Stimulated activated CD8-positive, alpha-beta memory T cell treated with anti-CD3 and anti-CD28 coated beads, Interleukin-7, amount 100 ng/mL, for 1 hour (primary cell): Measurements from ENCODE around the gene EBLN1.
"Not testable (repeated sequence)": the region's sequence is repeated elsewhere in the genome, so short reads cannot be mapped to it uniquely, and the experiment has no call there.

Experiments used
- DNase-seq, 2 donors: peaks; one replicate each; pipeline ENCODE4 v3.0.0-alpha.2; 2020; ENCODE audit warnings: low read depth in 2 of 2

The EBLN1 gene

DNA sequence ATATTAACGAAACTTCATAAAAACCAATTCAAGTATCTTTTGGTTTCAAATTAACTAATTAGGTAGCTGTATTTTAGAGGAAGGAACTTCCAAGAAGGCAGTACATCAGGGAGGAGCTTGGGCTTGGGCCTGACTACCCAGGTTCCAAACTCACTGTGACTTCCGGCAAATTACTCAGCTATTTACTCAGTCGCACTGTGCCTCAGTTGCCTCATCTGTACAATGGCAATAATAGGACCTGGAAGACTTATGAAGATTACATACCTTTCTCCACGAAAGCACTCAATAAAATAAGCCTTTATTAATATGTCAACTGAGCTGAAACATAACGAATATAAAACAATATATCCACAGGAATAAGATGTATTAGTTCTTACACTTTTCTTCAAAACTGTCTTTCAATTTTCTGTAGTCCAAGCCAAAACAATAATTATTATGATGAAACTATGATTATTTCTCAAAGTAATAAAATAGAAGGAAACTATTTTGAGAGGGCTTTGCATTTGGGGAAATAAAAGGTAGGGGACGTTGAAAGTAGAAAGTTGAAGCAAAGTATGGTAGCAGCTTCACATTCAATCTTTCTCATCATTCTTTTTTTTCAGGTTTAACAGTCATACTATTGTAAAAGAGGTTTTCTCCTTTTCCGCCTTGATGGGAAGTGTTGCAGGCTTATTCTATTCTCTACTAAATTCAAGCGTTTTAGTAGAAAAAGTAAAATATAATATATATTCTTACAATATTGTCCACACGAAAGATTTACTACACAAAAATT lies 10.5 kb upstream of the EBLN1 start:
- DNase-seq: no peak

DNA sequence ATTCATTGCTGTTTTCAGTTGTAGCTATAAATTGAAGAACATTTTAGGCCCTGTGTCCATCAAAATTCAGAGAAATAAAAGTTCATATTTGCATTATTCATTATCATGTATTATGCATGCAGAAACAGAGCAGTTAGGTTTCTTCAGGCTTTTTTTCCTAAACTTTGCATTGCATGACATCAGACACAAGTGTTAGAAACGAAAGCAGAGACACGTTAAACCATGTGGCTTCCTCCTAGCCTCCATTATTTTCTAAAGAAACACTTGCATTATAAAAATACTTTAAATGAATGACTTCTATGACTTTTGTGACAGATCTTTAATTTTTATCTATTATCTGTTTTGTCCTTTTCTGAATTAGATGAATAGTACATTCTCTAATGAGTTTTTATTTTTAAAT lies 8.8 kb upstream of the EBLN1 start:
- DNase-seq: no peak

DNA sequence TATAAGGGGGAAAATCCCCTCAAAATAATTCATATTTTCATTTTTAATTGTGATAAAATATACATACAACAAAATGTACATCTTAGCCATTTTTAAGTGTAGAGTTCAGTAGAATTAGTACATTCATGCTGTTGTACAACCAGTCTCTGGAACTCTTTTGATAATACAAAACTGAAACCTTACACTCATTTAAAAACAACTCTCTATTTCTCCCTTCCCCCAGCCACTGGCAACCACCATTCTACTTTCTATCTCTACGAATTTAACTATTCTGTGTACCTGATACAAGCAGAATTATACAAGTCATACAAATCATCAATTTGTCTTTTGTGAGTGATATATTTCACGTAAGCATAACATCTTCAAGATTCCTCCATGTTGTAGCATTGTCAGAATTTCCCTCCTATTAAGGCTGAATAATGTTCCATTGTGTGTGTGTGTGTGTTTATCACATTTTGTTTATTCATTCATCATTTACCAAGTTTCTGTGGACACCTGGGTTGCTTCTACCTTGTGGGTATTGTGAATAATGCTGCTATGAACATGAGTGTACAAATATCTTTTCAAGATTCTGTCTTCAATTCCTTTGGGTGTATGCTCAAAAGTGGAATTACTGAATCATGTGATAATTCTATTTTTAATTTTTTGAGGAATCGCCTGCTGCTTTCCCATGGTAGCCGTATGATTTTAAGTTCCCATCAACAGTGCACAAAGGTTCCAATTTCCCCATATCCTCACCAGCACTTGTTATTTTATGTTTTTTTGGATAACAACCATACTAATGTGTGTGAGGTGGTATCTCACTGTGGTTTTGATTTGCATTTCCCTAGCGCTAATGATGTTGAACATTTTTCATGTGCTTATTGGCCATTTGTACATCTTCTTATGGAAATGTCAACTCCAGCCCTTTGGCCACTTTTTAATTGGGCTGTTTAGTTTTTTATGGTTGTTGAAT lies 4.7 kb upstream of the EBLN1 start:
- DNase-seq: no peak

DNA sequence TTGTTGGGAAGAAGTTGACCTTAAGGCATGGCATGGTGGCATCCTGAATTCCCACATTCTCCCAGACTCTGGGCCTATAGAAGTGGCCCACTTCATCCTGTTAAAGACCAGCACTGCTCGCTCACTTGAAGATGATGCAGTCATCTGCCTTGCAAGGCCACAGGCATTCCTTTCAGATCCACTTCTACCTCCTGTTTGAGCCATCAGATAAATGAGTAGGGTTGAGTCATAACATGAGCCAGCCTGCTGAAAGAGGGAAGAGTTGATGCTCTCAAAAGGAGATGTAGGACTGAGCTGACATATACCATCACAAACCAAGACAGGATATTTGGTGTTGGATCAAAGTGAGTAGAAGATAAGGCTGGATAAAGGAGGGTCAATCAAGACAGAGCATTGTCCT lies 1.5 kb upstream of the EBLN1 start:
- no peak for DNase-seq

DNA sequence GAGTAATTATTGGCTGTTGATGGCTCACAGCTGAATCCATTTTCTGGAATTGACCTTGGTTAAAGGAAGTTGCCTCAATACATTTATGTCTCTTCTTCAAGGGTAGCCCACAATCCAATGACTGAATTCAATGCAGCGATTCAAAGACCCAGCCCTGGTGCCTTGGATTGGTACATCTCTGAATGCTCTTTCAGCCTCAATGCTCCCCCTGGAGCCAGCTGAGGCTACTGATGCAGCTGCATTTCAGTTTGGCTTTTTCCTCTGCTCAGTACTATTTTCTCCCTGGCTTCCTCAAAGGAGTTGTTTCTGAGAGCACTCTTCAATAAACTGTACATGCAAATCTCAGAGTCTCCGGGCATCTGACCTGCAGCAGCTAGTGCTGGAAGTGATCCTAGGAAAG lies 633 bp upstream of the EBLN1 start:
- no peak for DNase-seq

DNA sequence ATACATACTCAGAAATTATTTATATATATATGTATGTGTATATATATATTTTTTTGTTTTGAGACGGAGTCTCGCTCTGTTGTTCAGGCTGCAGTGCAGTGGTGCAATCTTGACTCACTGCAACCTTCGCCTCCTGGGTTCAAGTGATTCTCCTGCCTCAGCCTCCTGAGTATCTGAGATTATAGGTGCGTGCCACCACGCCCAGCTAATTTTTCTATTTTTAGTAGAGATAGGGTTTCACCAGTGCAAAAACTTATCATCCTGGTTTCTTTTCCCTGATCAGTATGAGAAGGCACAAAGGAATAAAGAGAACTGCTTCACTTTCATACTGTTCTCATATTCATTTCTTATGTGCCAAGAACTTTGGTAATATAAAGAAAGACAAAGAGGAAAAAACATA lies 731 bp downstream of the EBLN1 start:
- not testable (repeated sequence) for DNase-seq

DNA sequence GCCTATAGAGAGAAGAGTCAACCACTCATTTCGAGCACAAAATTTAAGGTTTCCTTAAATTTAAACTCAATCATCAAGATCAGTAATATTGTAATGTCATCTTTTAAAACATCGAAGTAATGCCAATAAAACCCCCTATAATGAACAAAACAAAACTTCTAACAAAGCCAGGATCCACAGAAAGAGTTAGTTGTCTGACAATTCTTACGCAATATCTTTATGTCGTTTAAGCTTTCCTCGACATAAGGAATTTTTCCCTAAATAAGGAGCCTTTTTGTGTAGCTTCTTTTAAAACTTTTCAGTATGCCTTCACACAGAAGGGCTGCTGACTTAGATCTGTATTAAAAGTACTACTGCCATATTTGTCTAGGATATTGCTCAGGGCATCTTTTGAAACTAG lies 7.5 kb downstream of the EBLN1 start:
- DNase-seq: no peak

DNA sequence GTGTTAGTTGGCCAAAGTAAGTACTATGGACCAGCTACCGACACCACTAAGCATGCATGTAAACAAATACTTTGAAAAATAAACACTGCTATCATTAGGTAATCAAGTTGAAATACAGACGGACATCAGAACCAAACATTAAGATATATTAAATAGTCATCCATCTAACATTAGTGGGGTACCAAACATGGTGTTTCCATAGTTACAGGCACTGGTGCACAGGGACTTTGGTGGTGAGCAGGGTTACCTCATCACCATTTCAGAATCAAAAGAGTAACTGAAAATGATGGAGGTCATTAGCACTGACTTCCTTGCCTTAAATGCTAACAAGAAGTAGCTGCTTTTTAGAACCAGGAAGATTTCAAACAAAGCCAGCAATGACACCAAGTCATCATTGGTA lies 23.9 kb downstream of the EBLN1 start:
- DNase-seq: no peak

DNA sequence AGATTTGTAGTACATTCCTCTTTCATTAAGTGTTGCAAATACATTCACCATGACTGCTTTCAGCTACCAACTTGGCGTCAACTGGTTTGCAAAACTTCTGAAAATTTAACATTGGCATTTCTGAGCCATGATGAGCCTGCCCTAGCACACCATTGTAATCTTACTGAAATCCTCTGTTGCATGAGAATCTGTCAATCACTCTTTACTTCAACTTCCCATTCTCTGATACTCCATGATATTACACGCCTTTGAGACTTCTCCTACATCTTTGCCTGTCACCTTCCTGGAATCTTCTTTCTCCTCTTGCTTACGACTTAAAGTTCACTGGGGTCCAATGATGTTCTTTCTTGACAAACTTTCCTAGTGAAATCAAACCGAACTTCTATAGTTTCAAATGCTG lies 32.2 kb downstream of the EBLN1 start:
- no peak for DNase-seq

DNA sequence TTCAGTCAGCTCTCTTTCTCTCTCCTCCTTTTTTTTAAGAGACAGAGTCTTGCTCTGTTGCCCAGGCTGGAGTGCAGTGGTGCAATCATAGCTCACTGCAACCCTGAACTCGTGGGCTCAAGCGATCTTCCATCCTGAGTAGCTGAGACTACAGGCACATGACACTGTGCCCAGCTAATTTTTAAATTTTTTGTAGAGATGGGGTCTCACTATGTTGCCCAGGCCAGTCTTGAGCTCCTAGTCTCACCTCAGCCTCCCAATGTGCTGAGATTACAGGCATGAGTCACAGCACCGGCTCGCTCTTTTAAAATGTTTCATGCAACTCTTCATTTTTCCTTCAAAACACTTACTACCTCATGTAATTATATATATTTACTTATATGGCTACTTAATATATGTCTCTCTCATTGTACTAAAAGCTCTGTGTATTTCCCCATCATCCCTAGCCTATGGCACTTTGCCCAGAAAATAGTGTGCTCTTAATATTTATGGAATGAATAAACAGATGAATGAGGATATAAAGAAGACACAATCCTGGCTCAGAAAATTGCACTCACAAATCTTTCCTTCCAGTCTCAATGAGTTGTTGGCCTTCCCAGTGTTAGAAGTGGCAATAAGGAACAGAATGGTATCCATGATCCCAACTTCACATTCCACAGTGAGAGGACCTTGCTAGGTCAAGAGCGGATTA lies 33.9 kb downstream of the EBLN1 start:
- no peak for DNase-seq

DNA sequence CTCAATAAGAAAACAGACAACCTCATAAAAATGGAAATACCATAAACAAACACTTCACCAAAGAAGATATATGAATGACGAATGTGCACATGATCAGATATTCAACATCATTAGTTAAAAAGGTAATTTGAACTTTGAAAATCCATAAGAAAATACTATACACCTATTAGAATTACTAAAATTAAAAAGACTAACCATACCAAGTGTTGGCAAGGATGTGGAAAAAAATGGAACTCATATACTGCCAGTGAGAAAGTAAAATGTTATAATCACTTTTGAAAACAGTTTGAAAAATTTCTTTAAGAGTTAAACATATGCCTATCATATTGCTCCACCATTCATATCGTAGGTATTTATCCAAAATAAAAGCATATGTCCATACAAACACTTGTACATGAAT lies 37.1 kb downstream of the EBLN1 start:
- DNase-seq: no peak

DNA sequence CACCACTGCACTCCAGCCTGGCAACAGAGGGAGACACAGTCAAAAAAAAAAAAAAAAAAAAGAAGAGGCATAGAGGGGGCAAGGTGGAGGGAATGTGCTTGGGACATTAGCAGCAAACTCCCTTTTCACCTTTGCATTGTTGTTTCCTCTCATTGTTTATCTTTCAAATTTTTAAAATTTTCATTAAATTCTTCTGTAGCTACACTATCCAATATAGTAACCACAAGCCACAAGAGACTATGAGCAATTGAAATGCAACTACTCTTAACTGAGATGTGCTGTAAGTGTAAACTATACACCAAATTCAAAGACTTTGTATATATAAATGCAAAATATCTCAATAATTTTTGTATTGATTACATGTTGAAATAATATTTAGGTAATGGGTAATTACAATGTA lies 43.4 kb downstream of the EBLN1 start:
- no peak for DNase-seq

DNA sequence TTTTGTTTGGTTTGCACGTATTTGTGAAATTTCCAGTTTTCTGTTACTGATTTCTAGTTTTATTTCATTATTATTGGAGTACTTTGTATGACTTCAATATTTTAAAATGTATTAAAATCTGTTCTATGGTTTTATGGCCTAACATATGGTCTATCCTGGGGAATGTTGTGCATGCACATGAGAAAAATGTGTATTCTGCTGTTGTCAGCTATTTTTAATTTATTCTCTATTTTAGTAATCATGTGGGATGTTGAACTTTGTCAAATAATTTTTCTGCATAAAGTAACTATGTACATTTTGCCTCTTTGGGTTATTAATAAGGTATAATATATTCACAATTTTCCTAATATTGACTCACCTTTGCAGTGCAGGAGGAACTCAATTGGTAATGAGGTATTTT lies 46.7 kb downstream of the EBLN1 start:
- no peak for DNase-seq

DNA sequence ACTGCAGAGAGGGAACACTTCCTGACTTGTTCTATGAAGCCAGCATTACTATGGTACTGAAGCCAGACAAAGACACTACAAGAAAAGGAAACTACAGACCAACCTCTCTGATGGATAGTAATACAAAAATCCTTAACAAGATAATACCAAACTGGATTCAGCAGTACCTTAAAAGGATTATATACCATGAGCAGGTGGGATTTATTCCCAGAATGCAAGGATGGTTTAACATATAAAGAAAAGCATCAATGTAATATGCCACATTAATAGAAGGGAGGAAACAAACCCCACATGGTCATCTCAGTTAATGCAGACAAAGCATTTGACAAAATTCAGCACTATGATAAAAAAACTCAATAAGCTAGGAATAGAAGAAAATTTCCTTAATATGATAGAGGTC lies 47.2 kb downstream of the EBLN1 start:
- DNase-seq: no peak

DNA sequence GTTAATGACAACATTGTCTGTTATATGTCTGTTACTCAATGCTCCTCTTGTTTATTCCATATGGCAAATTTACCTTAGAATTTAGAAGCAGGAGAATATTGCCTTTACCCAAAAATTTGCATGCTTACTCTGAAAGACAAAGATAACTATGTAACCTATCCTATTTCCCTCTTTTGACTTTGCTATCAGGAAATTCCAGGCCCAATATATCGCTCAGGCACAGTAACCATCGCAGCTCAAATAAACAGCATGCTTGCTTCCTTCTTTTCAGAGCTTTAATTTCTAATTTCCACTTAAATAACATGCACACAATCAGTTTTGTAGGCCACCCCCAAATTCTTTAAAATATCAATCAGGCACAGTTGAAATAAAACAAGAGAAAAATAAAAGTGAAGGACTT lies 57.8 kb downstream of the EBLN1 start:
- no peak for DNase-seq

DNA sequence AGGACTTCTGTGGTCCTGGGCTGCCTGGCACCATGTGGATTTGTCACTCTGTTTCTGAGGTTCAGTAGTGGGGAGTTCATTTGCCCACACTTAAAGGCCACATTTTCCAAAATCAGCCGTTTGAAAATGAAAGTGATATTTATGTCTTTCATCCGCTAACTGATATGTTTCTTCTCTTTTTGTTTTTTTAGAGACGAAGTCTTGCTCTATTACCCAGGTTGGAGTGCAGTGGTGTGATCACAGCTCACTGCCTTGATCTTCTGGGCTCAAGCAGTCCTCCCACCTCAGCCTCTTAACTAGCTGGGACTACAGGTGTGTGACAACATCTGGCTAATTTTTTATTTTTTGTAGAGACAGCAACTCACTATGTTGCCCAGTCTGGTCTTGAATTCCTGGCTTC lies 58.6 kb downstream of the EBLN1 start:
- no peak for DNase-seq
